ENCODE data around the gene ZP1.

The ZP1 gene

DNA sequence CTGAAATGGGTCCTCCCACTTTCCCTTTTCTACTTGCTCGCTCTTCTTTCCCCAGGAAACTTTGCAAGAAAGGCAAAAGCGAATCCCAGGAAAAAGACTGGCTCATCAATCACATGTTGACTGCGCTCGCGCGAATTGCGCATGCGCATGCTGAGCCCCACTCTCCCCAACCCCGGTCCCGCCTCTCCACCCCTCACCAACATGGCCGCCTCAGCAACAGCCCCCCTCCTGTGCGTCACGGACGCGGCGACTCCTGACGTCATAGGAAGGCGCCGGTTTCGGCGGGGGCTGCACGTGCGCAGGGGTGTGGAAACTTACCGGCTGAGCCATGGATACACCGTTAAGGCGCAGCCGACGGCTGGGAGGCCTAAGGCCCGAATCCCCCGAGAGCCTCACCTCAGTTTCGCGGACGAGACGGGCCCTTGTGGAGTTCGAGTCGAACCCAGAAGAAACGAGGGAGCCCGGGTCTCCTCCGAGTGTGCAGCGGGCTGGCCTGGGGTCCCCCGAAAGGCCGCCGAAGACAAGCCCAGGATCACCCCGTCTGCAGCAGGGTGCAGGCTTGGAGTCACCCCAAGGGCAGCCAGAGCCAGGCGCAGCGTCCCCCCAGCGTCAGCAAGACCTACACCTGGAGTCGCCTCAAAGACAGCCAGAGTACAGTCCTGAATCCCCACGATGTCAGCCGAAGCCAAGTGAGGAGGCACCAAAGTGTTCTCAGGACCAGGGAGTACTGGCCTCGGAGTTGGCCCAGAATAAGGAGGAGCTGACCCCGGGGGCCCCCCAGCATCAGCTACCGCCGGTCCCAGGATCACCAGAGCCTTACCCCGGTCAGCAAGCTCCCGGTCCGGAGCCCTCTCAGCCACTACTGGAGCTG is 25.3 kb upstream of the ZP1 start, which contains the start of gene CCDC86:
Gene CCDC86 (plus strand): TSS at position 317 of the 871 bp plus-strand sequence. CDS start 12 bp downstream, at position 329.
- Histone ChIP-seq H3K27me3 (ENCODE audit: control insufficient read depth in 1 of 2, insufficient read depth in 1 of 2, low read length in 2 of 2) (no peaks in the 10 kb centered on the region), H4K91ac (ENCODE audit: low read length) (peak within 1 kb of the TSS; percentile 30), H2BK12ac (ENCODE audit: low read length in 2 of 2) (peak within 1 kb of the TSS in 1 of 2 experiments; percentile 23), H2BK15ac (ENCODE audit: low read depth, poor library complexity, severe bottlenecking) (no peak within 1 kb of the TSS), H3K4me1 (ENCODE audit: control insufficient read depth, insufficient read depth, low read depth, low read length) (peaks cover 40% of the 10 kb centered on the region), H3K14ac (ENCODE audit: low read length in 2 of 2) (peak within 1 kb of the TSS in 1 of 2 experiments; percentile 88), H4K8ac (ENCODE audit: low read length) (peak within 1 kb of the TSS; percentile 85), H2AK5ac (ENCODE audit: low read length, severe bottlenecking) (peak within 1 kb of the TSS; percentile 15), H2AFZ (ENCODE audit: low read depth, low read length) (peak within 1 kb of the TSS; percentile 92), H2BK120ac (ENCODE audit: low read depth, low read length) (peak within 1 kb of the TSS; percentile 21), H3K4ac (ENCODE audit: low read depth in 1 of 2, low read length in 2 of 2) (peak within 1 kb of the TSS; percentile 74 to 83), H3K79me1 (replicated peaks; ENCODE audit: low read length, poor library complexity, severe bottlenecking) (peaks cover 11% of the 10 kb centered on the region), H2BK5ac (ENCODE audit: low read depth, low read length, poor library complexity, severe bottlenecking) (peak within 1 kb of the TSS; percentile 19), H3K4me3 (ENCODE audit: insufficient read depth in 1 of 2, low read depth in 1 of 2, low read length in 2 of 2) (peak within 1 kb of the TSS; percentile 85 to 93), H3K23ac (ENCODE audit: low read length in 2 of 2) (no peak within 1 kb of the TSS), H3K9ac (ENCODE audit: low read length) (peak within 1 kb of the TSS; percentile 94), H3K27ac (ENCODE audit: low read length, poor library complexity, severe bottlenecking) (peak within 1 kb of the TSS; percentile 88), H3K36me3 (ENCODE audit: control insufficient read depth in 1 of 2, insufficient read depth in 2 of 2, low read depth in 1 of 2, low read length in 2 of 2) (peaks cover 4 to 7% of the 10 kb centered on the region in 2 experiments), H3K18ac (ENCODE audit: low read depth in 1 of 2, low read length in 2 of 2) (peak within 1 kb of the TSS; percentile 81 to 91), H3K4me2 (ENCODE audit: low read length, poor library complexity, severe bottlenecking) (peak within 1 kb of the TSS; percentile 96), H3K9me3 (ENCODE audit: control insufficient read depth, low read length) (no peaks in the 10 kb centered on the region)
- WGBS = under 1% methylated on average over 57 of the region's 57 CpGs
- peak; percentile 96 for DNase-seq

DNA sequence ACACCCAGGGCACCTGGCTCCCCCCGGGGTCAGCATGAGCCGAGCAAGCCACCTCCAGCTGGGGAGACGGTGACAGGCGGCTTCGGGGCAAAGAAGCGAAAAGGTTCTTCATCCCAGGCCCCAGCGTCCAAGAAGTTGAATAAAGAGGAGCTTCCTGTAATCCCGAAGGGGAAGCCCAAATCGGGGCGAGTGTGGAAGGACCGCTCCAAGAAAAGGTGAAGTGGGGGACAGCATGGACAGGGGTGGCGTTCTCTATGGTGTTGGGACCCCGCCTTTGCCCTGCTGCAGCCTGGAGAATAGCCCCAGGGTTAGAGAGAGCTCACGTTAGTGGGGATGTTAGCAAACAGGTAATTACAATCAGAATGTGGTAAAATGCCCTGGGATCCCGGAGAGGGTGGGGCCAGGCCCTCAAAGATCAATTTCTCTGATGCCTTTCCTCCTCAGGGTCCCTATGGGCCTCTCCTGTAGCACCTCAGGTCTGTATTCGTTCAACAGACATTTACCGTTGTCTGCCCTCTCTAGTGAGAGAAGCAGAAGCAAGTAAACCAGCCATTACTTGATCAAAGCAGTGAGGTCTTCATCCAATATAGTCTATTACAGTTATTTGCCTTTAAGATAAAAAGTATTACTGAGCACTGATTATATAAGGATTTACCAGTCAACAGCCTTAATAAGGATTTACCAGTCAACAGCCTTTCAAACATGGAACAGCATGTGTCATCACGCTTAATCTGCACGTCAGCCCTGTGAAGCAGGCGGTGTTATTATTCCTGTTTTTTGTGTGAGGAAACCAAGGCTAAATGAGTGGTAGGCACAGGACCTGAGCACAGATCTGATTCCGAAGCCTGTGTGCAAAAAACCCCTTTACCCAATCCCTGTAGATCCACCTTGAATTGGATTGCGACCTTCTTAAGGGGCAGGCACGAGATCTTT is 24.4 kb upstream of the ZP1 start:
- peak overlapping the region in 1 of 2 experiments; percentile 26 for H3K4ac ChIP-seq (ENCODE audit: low read depth in 1 of 2, low read length in 2 of 2)
- H2AK5ac ChIP-seq (ENCODE audit: low read length, severe bottlenecking) = no peak overlapping the region
- H4K8ac ChIP-seq (ENCODE audit: low read length) = no peak overlapping the region
- no peak overlapping the region for H3K14ac ChIP-seq (ENCODE audit: low read length in 2 of 2)
- H3K27me3 ChIP-seq (ENCODE audit: control insufficient read depth in 1 of 2, insufficient read depth in 1 of 2, low read length in 2 of 2) = no peaks in the 10 kb centered on the region
- H3K4me1 ChIP-seq (ENCODE audit: control insufficient read depth, insufficient read depth, low read depth, low read length) = peaks cover 42% of the 10 kb centered on the region
- H3K9me3 ChIP-seq (ENCODE audit: control insufficient read depth, low read length) = no peaks in the 10 kb centered on the region
- H3K79me1 ChIP-seq (replicated peaks; ENCODE audit: low read length, poor library complexity, severe bottlenecking) = peaks cover 19% of the 10 kb centered on the region
- H2AFZ ChIP-seq (ENCODE audit: low read depth, low read length) = no peak overlapping the region
- no peak overlapping the region for H3K23ac ChIP-seq (ENCODE audit: low read length in 2 of 2)
- H2BK5ac ChIP-seq (ENCODE audit: low read depth, low read length, poor library complexity, severe bottlenecking) = no peak overlapping the region
- no peak for DNase-seq
- peak overlapping the region; percentile 85 to 93 for H3K4me3 ChIP-seq (ENCODE audit: insufficient read depth in 1 of 2, low read depth in 1 of 2, low read length in 2 of 2)
- peak overlapping the region; percentile 96 for H3K4me2 ChIP-seq (ENCODE audit: low read length, poor library complexity, severe bottlenecking)
- no peak overlapping the region for H3K27ac ChIP-seq (ENCODE audit: low read length, poor library complexity, severe bottlenecking)
- no peak overlapping the region for H2BK12ac ChIP-seq (ENCODE audit: low read length in 2 of 2)
- no peak overlapping the region for H3K18ac ChIP-seq (ENCODE audit: low read depth in 1 of 2, low read length in 2 of 2)
- H3K36me3 ChIP-seq (ENCODE audit: control insufficient read depth in 1 of 2, insufficient read depth in 2 of 2, low read depth in 1 of 2, low read length in 2 of 2) = peaks cover 4 to 14% of the 10 kb centered on the region in 2 experiments
- H4K91ac ChIP-seq (ENCODE audit: low read length) = no peak overlapping the region
- H2BK15ac ChIP-seq (ENCODE audit: low read depth, poor library complexity, severe bottlenecking) = no peak overlapping the region
- H3K9ac ChIP-seq (ENCODE audit: low read length) = peak overlapping the region; percentile 94
- no peak overlapping the region for H2BK120ac ChIP-seq (ENCODE audit: low read depth, low read length)
- WGBS = 19% methylated on average over 23 of the region's 23 CpGs

DNA sequence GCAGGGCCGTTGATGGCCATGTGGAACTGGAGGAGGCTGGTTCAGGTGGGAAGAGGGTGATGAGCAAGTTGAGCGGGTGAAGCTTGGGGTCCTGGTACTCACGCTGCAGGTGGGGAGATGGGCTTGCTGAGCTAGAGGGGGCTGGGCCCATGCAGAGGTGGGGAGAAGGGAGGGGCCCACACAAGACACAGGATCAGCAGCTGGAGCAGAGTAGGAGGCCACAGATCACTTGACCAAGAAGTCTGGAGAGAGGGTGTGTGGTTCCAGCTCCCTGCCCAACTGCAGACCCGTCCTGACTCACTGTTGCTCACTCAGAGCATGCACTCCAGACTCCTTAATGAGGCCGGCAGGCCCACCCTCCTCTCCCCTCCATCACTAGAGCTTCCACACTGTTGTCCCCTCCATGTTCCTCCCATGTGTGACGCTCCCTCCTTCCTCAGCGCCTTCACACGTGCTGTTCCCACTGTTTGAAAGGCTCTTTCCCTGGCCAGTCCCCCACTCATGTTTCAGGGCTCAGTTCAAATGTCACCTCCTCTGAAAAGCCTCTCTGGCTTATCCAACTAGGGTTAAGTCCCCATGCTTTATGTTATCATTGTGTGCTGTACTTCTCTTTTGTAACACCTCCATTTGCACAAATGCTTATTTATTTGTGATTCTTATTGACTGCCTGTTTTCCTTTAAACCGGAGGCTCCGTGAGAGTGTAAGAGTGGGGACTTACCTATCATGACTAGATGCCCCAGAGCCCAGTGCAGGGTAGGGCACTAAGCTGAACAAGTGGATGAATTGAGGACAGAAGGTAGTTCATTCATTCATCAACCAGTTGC is 23.1 kb upstream of the ZP1 start:
- no peaks in the 10 kb centered on the region for H3K27me3 ChIP-seq (ENCODE audit: control insufficient read depth in 1 of 2, insufficient read depth in 1 of 2, low read length in 2 of 2)
- peak; percentile 41 for DNase-seq
- no peak overlapping the region for H2BK12ac ChIP-seq (ENCODE audit: low read length in 2 of 2)
- H2BK15ac ChIP-seq (ENCODE audit: low read depth, poor library complexity, severe bottlenecking) = no peak overlapping the region
- peak overlapping the region; percentile 96 for H3K4me2 ChIP-seq (ENCODE audit: low read length, poor library complexity, severe bottlenecking)
- H2AFZ ChIP-seq (ENCODE audit: low read depth, low read length) = no peak overlapping the region
- WGBS = 65% methylated on average over 10 of the region's 10 CpGs
- H3K4me1 ChIP-seq (ENCODE audit: control insufficient read depth, insufficient read depth, low read depth, low read length) = peaks cover 36% of the 10 kb centered on the region
- no peaks in the 10 kb centered on the region for H3K9me3 ChIP-seq (ENCODE audit: control insufficient read depth, low read length)
- no peak overlapping the region for H3K14ac ChIP-seq (ENCODE audit: low read length in 2 of 2)
- peak overlapping the region; percentile 41 to 93 for H3K4me3 ChIP-seq (ENCODE audit: insufficient read depth in 1 of 2, low read depth in 1 of 2, low read length in 2 of 2)
- H3K4ac ChIP-seq (ENCODE audit: low read depth in 1 of 2, low read length in 2 of 2) = no peak overlapping the region
- peaks cover 18 to 27% of the 10 kb centered on the region in 2 experiments for H3K36me3 ChIP-seq (ENCODE audit: control insufficient read depth in 1 of 2, insufficient read depth in 2 of 2, low read depth in 1 of 2, low read length in 2 of 2)
- no peak overlapping the region for H4K91ac ChIP-seq (ENCODE audit: low read length)
- peaks cover 28% of the 10 kb centered on the region for H3K79me1 ChIP-seq (replicated peaks; ENCODE audit: low read length, poor library complexity, severe bottlenecking)
- no peak overlapping the region for H3K27ac ChIP-seq (ENCODE audit: low read length, poor library complexity, severe bottlenecking)
- H2BK5ac ChIP-seq (ENCODE audit: low read depth, low read length, poor library complexity, severe bottlenecking) = no peak overlapping the region
- no peak overlapping the region for H4K8ac ChIP-seq (ENCODE audit: low read length)
- no peak overlapping the region for H2BK120ac ChIP-seq (ENCODE audit: low read depth, low read length)
- H2AK5ac ChIP-seq (ENCODE audit: low read length, severe bottlenecking) = no peak overlapping the region
- H3K9ac ChIP-seq (ENCODE audit: low read length) = peak overlapping the region; percentile 94
- H3K18ac ChIP-seq (ENCODE audit: low read depth in 1 of 2, low read length in 2 of 2) = no peak overlapping the region
- peak overlapping the region in 1 of 2 experiments; percentile 41 for H3K23ac ChIP-seq (ENCODE audit: low read length in 2 of 2)
